ENCODE results near the gene SNN. TPM values are rescaled to one million over a fixed set of nuclear protein-coding genes. Genes with fewer than 3 reads are reported as not detected.

Gene SNN
- total RNA-seq, 1 experiment from 2014 or later: 26.0 TPM

DNA sequence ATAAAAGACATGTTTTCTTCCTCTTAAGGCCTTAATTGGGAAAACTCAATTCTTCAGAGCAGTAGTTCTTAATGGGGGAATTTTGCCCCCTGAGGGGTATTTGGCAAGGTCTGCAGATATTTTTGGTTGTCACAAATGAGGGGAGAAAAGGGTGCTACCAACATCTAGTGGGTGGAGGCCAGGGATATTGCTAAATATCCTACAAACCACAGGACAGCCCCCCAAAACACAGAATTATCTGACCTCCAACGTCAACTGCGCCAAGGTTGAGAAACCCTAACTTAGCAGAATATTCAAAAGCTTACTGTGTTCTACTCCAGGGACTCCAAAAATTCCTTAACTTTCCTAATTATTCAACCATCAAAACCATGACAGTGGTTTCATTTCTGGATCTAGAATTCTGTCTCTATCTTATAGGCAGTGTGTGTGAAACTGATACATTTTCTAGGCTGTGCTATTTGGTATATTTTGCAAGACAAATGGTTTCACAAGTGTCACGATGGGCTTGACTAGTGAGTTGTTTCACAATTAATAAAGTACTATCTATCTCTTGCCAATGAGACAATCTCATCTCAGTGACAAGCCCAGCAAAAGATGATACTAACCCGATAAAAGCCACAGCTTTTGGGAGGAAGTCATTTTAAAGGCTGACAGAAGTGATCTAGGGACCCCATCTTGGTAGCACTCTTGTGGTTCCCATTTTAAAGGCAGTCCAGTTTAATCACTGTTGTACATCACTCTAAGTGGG, 59.7 kb downstream of the SNN start:
- no peak overlapping the region for H3K4me3 Mint-ChIP-seq (ENCODE audit: low read depth, unreplicated experiment)
- TF ChIP-seq, protein P1, sequence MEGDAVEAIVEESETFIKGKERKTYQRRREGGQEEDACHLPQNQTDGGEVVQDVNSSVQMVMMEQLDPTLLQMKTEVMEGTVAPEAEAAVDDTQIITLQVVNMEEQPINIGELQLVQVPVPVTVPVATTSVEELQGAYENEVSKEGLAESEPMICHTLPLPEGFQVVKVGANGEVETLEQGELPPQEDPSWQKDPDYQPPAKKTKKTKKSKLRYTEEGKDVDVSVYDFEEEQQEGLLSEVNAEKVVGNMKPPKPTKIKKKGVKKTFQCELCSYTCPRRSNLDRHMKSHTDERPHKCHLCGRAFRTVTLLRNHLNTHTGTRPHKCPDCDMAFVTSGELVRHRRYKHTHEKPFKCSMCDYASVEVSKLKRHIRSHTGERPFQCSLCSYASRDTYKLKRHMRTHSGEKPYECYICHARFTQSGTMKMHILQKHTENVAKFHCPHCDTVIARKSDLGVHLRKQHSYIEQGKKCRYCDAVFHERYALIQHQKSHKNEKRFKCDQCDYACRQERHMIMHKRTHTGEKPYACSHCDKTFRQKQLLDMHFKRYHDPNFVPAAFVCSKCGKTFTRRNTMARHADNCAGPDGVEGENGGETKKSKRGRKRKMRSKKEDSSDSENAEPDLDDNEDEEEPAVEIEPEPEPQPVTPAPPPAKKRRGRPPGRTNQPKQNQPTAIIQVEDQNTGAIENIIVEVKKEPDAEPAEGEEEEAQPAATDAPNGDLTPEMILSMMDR (IDR thresholded peaks at IDR 0.05; ENCODE audit: unreplicated experiment): no peak
- no peaks in the 10 kb centered on the region for H3K9me3 Mint-ChIP-seq (ENCODE audit: low read depth, unreplicated experiment)
- H3K27ac Mint-ChIP-seq (ENCODE audit: unreplicated experiment): no peak overlapping the region
- CTCF ChIA-PET: no interaction called here
- intact Hi-C loops (cut with micrococcal nuclease; ENCODE audit: unreplicated experiment): no loop called here
- peaks cover 11% of the 10 kb centered on the region for H3K4me1 Mint-ChIP-seq (ENCODE audit: low read depth, unreplicated experiment)
- no peaks in the 10 kb centered on the region for H3K27me3 Mint-ChIP-seq (ENCODE audit: unreplicated experiment)
- DNase-seq: no peak
- BruUV-seq (replicated peaks): no TSS peak
- H3K36me3 Mint-ChIP-seq (ENCODE audit: insufficient read depth, unreplicated experiment): peaks cover 66% of the 10 kb centered on the region

Other genes with a start within 250 kb of the SNN start
- 328 and 443 TPM in 2 replicates for gene LITAF, start 81.5 kb upstream of the SNN start, total RNA-seq (2022)
- 51.3 and 52.1 TPM in 2 replicates for gene TXNDC11, start 74.4 kb downstream of the SNN start, total RNA-seq (2022)
- gene ZC3H7A, start 128.8 kb downstream of the SNN start, total RNA-seq (2022): 68.7 and 70.9 TPM in 2 replicates
- 239 and 247 TPM in 2 replicates for gene RSL1D1, start 183.1 kb downstream of the SNN start, total RNA-seq (2022)
- 221 and 223 TPM in 2 replicates for gene GSPT1, start 247.5 kb downstream of the SNN start, total RNA-seq (2022)

Data from Calu3 (cell line).